Vagina (tissue), 2 donors: ENCODE results near the gene RAB41.

ENCODE experiments used
- POLR2A ChIP-seq, 2 donors: fragments of 450-650 bp; IDR thresholded peaks; one replicate each; pipeline ENCODE4 v1.6.1; 2017; ENCODE audit warnings: antibody characterized with exemption in 2 of 2, mild to moderate bottlenecking in 2 of 2, moderate library complexity in 2 of 2
- POLR2AphosphoS5 ChIP-seq, 2 donors: sonication (generic); formaldehyde crosslinking; IDR thresholded peaks; one replicate each; pipeline ENCODE4 v1.9.0; 2017; ENCODE audit warnings: antibody characterized with exemption in 2 of 2, mild to moderate bottlenecking in 2 of 2, low read depth in 1 of 2; ENCODE audit not compliant: insufficient read depth in 1 of 2
- TF ChIP-seq, protein P1 (sequence below), 3 experiments: fragments of 450-650 bp in 2 of 3; fragments of 200-600 bp in 1 of 3; sonication (generic) in 1 of 3; IDR thresholded peaks; one replicate each; pipeline ENCODE4 v1.5.1; 2017 to 2019; ENCODE audit warnings: antibody characterized with exemption in 3 of 3, mild to moderate bottlenecking in 2 of 3, moderate library complexity in 2 of 3

GRCh38 chrX:70301716-70302115 is 19.7 kb downstream of the RAB41 start:
- TF ChIP-seq, protein P1, sequence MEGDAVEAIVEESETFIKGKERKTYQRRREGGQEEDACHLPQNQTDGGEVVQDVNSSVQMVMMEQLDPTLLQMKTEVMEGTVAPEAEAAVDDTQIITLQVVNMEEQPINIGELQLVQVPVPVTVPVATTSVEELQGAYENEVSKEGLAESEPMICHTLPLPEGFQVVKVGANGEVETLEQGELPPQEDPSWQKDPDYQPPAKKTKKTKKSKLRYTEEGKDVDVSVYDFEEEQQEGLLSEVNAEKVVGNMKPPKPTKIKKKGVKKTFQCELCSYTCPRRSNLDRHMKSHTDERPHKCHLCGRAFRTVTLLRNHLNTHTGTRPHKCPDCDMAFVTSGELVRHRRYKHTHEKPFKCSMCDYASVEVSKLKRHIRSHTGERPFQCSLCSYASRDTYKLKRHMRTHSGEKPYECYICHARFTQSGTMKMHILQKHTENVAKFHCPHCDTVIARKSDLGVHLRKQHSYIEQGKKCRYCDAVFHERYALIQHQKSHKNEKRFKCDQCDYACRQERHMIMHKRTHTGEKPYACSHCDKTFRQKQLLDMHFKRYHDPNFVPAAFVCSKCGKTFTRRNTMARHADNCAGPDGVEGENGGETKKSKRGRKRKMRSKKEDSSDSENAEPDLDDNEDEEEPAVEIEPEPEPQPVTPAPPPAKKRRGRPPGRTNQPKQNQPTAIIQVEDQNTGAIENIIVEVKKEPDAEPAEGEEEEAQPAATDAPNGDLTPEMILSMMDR (IDR thresholded peaks at IDR 0.05): no peak
- no peak for TF ChIP-seq POLR2AphosphoS5 (IDR thresholded peaks at IDR 0.05; ENCODE audit: insufficient read depth in 1 of 2, low read depth in 1 of 2)
- no peak for TF ChIP-seq POLR2A (IDR thresholded peaks at IDR 0.05)
